Endodermal cell (in vitro differentiated cells): ENCODE results near the gene TTF2. TPM values are rescaled to one million over a fixed set of nuclear protein-coding genes. Genes with fewer than 3 reads are reported as not detected.

Experiments
- DNase-seq: peaks from one replicate; pipeline ENCODE4 v3.0.0-alpha.2; 2017
- H3K27ac ChIP-seq: 2 replicates; pipeline ENCODE4 v1.5.1; 2013; ENCODE audit warnings: mild to moderate bottlenecking, low read depth, low read length, moderate library complexity
- H3K27me3 ChIP-seq: 2 replicates; pipeline ENCODE4 v1.6.1; 2013; ENCODE audit warnings: mild to moderate bottlenecking, low read length, moderate library complexity; ENCODE audit not compliant: insufficient read depth, control insufficient read depth, poor library complexity, severe bottlenecking
- H3K36me3 ChIP-seq: 2 replicates; pipeline ENCODE4 v1.7.0; 2013; ENCODE audit warnings: mild to moderate bottlenecking, low read length, moderate library complexity; ENCODE audit not compliant: control insufficient read depth, insufficient read depth
- H3K4me1 ChIP-seq: one replicate; pipeline ENCODE4 v1.7.0; 2013; ENCODE audit warnings: low read length; ENCODE audit not compliant: control insufficient read depth, insufficient read depth
- H3K4me3 ChIP-seq: 2 replicates; pipeline ENCODE4 v1.5.1; 2013; ENCODE audit warnings: mild to moderate bottlenecking, low read length, moderate library complexity
- H3K9ac ChIP-seq: 2 replicates; pipeline ENCODE4 v1.6.1; 2013; ENCODE audit warnings: mild to moderate bottlenecking, low read length, moderate library complexity; ENCODE audit not compliant: poor library complexity, severe bottlenecking; ENCODE audit errors: extremely low read depth
- H3K9me3 ChIP-seq: 2 replicates; pipeline ENCODE4 v1.6.1; 2013; ENCODE audit warnings: mild to moderate bottlenecking, low read length, moderate library complexity; ENCODE audit not compliant: control insufficient read depth
- H3K27ac Mint-ChIP-seq: 2 replicates; pipeline ENCODE4 v1.8.0; 2020; ENCODE audit warnings: mixed read lengths
- H3K27me3 Mint-ChIP-seq: 2 replicates; pipeline ENCODE4 v1.8.0; 2021; ENCODE audit warnings: mild to moderate bottlenecking, mixed read lengths; ENCODE audit not compliant: insufficient read depth
- H3K36me3 Mint-ChIP-seq: 2 replicates; pipeline ENCODE4 v1.8.0; 2020; ENCODE audit warnings: low read depth, mixed read lengths
- H3K4me1 Mint-ChIP-seq: 2 replicates; pipeline ENCODE4 v1.8.0; 2020; ENCODE audit warnings: mixed read lengths
- H3K4me3 Mint-ChIP-seq: 2 replicates; pipeline ENCODE4 v1.8.0; 2020; ENCODE audit warnings: mild to moderate bottlenecking, moderate library complexity, mixed read lengths
- H3K9me3 Mint-ChIP-seq: 2 replicates; pipeline ENCODE4 v1.8.0; 2020; ENCODE audit warnings: mild to moderate bottlenecking, mixed read lengths
- WGBS, 2 experiments: methylation state at CpG; one replicate each; pipeline versions ENCODE4 v1.1.5 to v1.1.7; 2013; ENCODE audit warnings: missing lambda C conversion rate in 2 of 2, mixed read lengths in 1 of 2; ENCODE audit not compliant: insufficient coverage in 1 of 2, insufficient read length in 1 of 2; 5-methylcytosine and 5-hydroxymethylcytosine counted together
- total RNA-seq, 2 donors: library from RNA; stranded (reverse); fragmentation: NEBNext Ultra II Directional in 1 of 2; extraction: Animal tissue kit (Norgen Biotek cat#: 25700) in 1 of 2; gene quantifications; 2 replicates in 1 of 2; 3 replicates in 1 of 2; pipeline ENCODE4 v1.2.1, GENCODE V29; 2021
- TF ChIP-seq, protein P1 (sequence below): fragments of 200-600 bp; sonication (generic); conservative IDR thresholded peaks from 2 replicates; pipeline ENCODE4 v1.5.0; 2021; ENCODE audit warnings: antibody characterized with exemption, mild to moderate bottlenecking

TTF2 gene
- total RNA-seq, 2 donors from 2014 or later = 70.9 to 71.9 TPM

- WGBS, 2 experiments = 90% methylated on average over 2 of the region's 2 CpGs; no CpG with 5 or more reads in 1 of the 2 experiments
- H3K9ac ChIP-seq = no peak overlapping the region
- no peak for DNase-seq
- H3K9me3 ChIP-seq = no peaks in the 10 kb centered on the region
- no peak overlapping the region for H3K4me3 ChIP-seq
- Mint-ChIP-seq H3K27ac (no peak overlapping the region), H3K27me3 (no peaks in the 10 kb centered on the region), H3K9me3 (no peaks in the 10 kb centered on the region), H3K36me3 (peaks cover 45% of the 10 kb centered on the region), H3K4me1 (peaks cover 12% of the 10 kb centered on the region), H3K4me3 (no peak overlapping the region)
- TF ChIP-seq, protein P1, sequence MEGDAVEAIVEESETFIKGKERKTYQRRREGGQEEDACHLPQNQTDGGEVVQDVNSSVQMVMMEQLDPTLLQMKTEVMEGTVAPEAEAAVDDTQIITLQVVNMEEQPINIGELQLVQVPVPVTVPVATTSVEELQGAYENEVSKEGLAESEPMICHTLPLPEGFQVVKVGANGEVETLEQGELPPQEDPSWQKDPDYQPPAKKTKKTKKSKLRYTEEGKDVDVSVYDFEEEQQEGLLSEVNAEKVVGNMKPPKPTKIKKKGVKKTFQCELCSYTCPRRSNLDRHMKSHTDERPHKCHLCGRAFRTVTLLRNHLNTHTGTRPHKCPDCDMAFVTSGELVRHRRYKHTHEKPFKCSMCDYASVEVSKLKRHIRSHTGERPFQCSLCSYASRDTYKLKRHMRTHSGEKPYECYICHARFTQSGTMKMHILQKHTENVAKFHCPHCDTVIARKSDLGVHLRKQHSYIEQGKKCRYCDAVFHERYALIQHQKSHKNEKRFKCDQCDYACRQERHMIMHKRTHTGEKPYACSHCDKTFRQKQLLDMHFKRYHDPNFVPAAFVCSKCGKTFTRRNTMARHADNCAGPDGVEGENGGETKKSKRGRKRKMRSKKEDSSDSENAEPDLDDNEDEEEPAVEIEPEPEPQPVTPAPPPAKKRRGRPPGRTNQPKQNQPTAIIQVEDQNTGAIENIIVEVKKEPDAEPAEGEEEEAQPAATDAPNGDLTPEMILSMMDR = no peak
- peaks cover 41% of the 10 kb centered on the region for H3K36me3 ChIP-seq
- H3K27me3 ChIP-seq = no peaks in the 10 kb centered on the region
- no peak overlapping the region for H3K27ac ChIP-seq
- no peaks in the 10 kb centered on the region for H3K4me1 ChIP-seq
These were observed 54.8 kb downstream of the TTF2 start for GRCh38 chr1:117114877-117115276.

GRCh38 chr1:117116090-117116783 is 56.1 kb downstream of the TTF2 start:
- Mint-ChIP-seq H3K36me3 (peaks cover 41% of the 10 kb centered on the region), H3K27me3 (no peaks in the 10 kb centered on the region), H3K4me1 (peaks cover 22% of the 10 kb centered on the region), H3K4me3 (no peak overlapping the region), H3K9me3 (no peaks in the 10 kb centered on the region), H3K27ac (no peak overlapping the region)
- TF ChIP-seq, protein P1 = no peak
- H3K4me3 ChIP-seq = no peak overlapping the region
- H3K9me3 ChIP-seq = no peaks in the 10 kb centered on the region
- no peak for DNase-seq
- H3K27me3 ChIP-seq = no peaks in the 10 kb centered on the region
- no peak overlapping the region for H3K27ac ChIP-seq
- H3K9ac ChIP-seq = no peak overlapping the region
- H3K36me3 ChIP-seq = peaks cover 34% of the 10 kb centered on the region
- 92 to 96% methylated on average over 9 to 13 of the region's 13 CpGs for WGBS, 2 experiments
- H3K4me1 ChIP-seq = peaks cover 11% of the 10 kb centered on the region

- H3K4me1 Mint-ChIP-seq = peaks cover 22% of the 10 kb centered on the region
- H3K27ac Mint-ChIP-seq = no peak overlapping the region
- WGBS, 2 experiments = 98 to 99% methylated on average over 3 of the region's 3 CpGs
- Histone ChIP-seq H3K36me3 (peaks cover 31% of the 10 kb centered on the region), H3K27me3 (no peaks in the 10 kb centered on the region), H3K9ac (no peak overlapping the region), H3K4me1 (peaks cover 11% of the 10 kb centered on the region), H3K9me3 (no peaks in the 10 kb centered on the region), H3K4me3 (no peak overlapping the region), H3K27ac (no peak overlapping the region)
- H3K9me3 Mint-ChIP-seq = no peaks in the 10 kb centered on the region
- peaks cover 38% of the 10 kb centered on the region for H3K36me3 Mint-ChIP-seq
- H3K4me3 Mint-ChIP-seq = no peak overlapping the region
- DNase-seq = no peak
- H3K27me3 Mint-ChIP-seq = no peaks in the 10 kb centered on the region
- TF ChIP-seq, protein P1 = no peak
These were observed 56.6 kb downstream of the TTF2 start for GRCh38 chr1:117116784-117117130.
